Duodenal mucosa (tissue), 2 donors: ENCODE data around the gene EXOG.

Experiments used
- H3K27ac ChIP-seq: one replicate; pipeline ENCODE4 v1.7.0; 2013; ENCODE audit warnings: low read depth, low read length
- H3K27me3 ChIP-seq, 2 donors: one replicate each; pipeline ENCODE4 v1.7.0; 2013; ENCODE audit warnings: low read length in 2 of 2, control low read depth in 1 of 2; ENCODE audit not compliant: insufficient read depth in 2 of 2, control insufficient read depth in 1 of 2
- H3K36me3 ChIP-seq, 2 donors: one replicate each; pipeline ENCODE4 v1.7.0; 2013; ENCODE audit warnings: low read length in 2 of 2, control low read depth in 1 of 2; ENCODE audit not compliant: insufficient read depth in 2 of 2, control insufficient read depth in 1 of 2
- H3K4me1 ChIP-seq, 2 donors: one replicate each; pipeline ENCODE4 v1.7.0; 2013; ENCODE audit warnings: low read length in 2 of 2, control low read depth in 1 of 2; ENCODE audit not compliant: insufficient read depth in 2 of 2, control insufficient read depth in 1 of 2
- H3K4me3 ChIP-seq, 2 donors: one replicate each; pipeline ENCODE4 v1.7.0; 2013; ENCODE audit warnings: low read length in 2 of 2, low read depth in 1 of 2
- H3K9ac ChIP-seq, 2 donors: one replicate each; pipeline ENCODE4 v1.7.0; 2013; ENCODE audit warnings: low read length in 2 of 2, low read depth in 1 of 2
- H3K9me3 ChIP-seq, 2 donors: one replicate each; pipeline ENCODE4 v1.7.0; 2013; ENCODE audit warnings: low read length in 2 of 2, control low read depth in 1 of 2; ENCODE audit not compliant: control insufficient read depth in 1 of 2

The EXOG gene

DNA sequence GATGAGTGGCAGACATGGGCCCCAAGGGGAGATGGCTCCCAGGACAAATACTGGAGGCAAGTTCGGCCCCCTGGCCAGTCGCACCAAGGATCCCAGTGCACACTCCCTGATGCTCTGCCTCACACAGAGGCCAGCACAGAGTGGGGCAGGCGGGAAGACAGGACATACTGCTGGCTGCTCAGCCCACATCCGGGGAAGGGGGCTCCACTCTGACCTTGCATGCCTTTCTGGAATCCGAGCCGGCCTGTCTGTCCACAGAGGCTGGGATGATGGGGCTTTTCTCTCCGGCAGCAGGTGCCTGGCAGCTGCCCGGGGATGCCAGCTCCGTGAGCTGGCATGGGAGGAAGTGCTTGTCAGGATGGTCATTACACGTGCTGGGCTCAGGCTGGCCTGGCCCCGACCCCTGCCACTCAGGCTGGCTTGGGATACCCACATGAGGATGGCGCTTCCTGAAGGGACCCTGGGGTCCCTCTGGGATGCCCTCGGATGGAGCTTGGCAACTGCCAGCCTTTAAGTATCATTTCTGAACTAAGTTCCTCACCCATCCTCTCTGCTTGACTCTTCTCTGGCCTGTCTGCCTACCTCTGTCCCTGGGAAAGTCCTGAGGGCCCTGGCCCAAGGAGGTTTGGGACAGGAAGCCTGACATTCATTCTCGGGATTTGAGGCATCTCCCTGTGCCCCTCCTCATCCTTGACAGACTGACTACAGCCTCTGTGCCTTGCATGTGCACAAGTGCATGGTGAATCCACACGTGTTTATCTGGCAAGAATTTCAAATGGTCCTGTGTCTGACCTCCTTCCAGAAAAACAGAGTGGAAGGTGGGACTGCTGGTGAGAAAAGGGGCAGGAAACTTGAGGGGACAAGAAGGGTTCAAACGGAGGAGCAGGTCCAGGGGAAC lies 46.5 kb downstream of the EXOG start:
- Histone ChIP-seq H3K36me3 (no peaks in the 10 kb centered on the region), H3K4me3 (no peak overlapping the region), H3K27ac (no peak overlapping the region), H3K4me1 (no peaks in the 10 kb centered on the region), H3K9ac (no peak overlapping the region), H3K27me3 (no peaks in the 10 kb centered on the region), H3K9me3 (no peaks in the 10 kb centered on the region)

DNA sequence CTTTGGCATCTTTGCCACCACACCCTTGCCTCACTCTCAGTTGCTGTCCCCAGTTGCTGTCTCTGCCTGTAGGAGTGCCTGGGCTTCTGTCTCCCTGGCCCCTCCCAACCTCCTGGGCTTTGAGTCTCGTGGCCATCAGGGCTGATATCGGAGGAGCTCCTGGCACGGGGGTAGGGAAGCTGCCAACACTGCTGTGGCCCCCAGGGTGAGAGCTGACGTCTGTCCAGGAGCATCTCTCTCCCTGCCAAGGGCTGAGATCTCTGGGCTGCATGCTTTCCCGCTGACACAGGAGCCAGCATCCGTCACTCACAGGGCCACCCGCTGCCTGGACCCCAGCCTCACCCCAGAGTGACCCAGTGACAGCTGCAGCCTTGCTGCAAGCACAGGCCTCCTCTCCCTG lies 47.4 kb downstream of the EXOG start:
- Histone ChIP-seq H3K9me3 (no peaks in the 10 kb centered on the region), H3K36me3 (no peaks in the 10 kb centered on the region), H3K9ac (no peak overlapping the region), H3K27me3 (no peaks in the 10 kb centered on the region), H3K4me3 (no peak overlapping the region), H3K27ac (no peak overlapping the region), H3K4me1 (no peaks in the 10 kb centered on the region)

DNA sequence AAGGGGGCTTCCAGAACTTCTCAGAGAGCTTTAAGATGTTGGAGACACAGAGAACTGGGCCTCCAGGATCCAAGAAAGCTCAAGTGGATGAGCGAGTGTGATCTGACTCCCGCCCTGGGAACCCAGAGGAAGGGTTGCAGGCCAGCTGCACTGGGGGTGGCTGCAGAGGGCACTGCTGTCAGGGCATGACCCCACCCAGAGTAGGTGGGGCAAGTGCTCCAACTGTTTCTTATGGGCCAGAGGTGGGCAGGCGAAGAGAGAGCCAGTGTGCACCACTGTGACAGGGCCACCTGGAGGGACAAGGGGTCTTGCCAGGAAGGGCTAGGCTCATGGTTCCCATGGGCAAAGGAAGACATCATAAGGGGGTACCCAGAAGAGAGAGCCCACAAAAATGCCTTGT lies 48.8 kb downstream of the EXOG start:
- Histone ChIP-seq H3K4me3 (no peak overlapping the region), H3K36me3 (no peaks in the 10 kb centered on the region), H3K27me3 (no peaks in the 10 kb centered on the region), H3K27ac (no peak overlapping the region), H3K4me1 (no peaks in the 10 kb centered on the region), H3K9ac (no peak overlapping the region), H3K9me3 (no peaks in the 10 kb centered on the region)

DNA sequence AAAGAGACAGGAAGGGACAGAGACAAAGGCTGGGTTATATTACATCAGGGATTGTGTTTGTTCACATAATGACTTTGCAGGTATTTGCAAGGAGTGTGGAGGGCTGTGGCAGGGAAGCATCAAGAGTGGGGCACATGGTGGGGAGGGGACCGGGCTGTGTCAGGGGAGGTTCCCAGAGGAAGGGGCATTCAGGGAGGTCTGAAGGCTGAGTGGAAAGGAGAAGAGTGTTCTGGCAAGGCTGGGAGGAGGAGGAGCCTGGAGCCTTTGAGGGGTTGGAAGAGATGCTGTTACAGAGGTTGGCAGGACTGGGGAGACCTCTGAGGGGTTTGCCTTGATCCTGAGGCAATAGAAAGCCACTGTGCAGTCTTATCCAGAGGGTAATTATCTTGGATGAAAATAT lies 49.4 kb downstream of the EXOG start:
- no peak overlapping the region for H3K4me3 ChIP-seq
- H3K27ac ChIP-seq, result no peak overlapping the region
- H3K27me3 ChIP-seq, result no peaks in the 10 kb centered on the region
- no peak overlapping the region for H3K9ac ChIP-seq
- no peaks in the 10 kb centered on the region for H3K36me3 ChIP-seq
- H3K9me3 ChIP-seq, result no peaks in the 10 kb centered on the region
- H3K4me1 ChIP-seq, result no peaks in the 10 kb centered on the region

DNA sequence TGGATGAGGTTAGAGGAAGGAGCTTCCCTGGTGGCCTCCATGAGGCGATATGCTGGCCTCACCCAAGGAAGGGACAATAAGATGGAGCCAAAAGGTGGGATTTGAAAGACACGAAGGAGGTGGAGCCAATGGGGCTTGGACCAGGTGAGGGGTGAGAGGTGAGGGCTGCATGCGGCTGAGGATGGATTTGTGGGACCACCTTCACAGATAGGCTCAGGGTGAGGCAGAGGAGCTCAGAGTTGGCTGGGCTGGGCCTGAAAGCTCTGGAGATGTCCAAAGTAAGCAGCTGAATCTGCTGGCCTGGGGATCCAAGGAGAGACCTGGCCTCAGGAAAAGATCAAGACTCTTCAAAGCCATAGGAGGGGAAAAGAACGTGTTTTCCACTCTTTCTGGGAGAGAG lies 49.8 kb downstream of the EXOG start:
- H3K27me3 ChIP-seq, result no peaks in the 10 kb centered on the region
- H3K36me3 ChIP-seq, result no peaks in the 10 kb centered on the region
- no peaks in the 10 kb centered on the region for H3K4me1 ChIP-seq
- H3K9me3 ChIP-seq, result no peaks in the 10 kb centered on the region
- no peak overlapping the region for H3K27ac ChIP-seq
- H3K4me3 ChIP-seq, result no peak overlapping the region
- H3K9ac ChIP-seq, result no peak overlapping the region

DNA sequence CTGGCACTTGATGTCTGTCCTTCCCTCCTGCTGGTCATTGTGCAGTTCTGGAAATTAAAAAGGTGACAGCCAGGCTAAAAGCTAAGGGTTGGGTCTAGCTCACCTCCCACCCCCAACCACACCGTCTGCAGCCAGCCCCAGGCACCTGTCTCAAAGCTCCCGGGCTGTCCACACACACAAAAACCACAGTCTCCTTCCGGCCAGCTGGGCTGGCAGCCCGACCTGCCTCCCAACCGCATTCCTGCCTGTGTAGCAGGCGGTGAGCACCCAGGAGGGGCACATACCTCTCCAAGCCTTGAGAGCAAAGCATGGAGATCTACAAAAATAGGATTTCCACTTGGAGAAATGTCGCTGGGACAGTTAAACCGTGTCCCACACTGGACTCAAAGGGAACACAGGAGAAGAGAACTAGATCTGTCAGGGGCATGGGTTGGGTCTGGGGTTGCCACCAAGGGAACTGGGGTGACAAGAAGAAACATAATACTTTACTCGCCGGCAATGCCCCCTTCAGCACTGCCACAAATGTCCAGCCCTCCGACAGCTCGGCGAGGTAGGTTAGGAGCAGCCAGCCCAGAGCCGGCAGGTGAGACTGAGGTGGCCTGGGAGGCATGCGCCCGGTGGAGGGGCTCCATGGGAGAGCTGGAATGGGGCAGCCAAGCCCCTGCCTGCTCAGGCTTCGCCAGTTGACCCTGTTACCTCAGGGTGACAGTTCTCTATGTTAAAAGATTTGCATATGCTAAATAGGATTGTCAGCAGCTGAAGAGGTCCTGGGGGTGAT lies 52.2 kb downstream of the EXOG start:
- Histone ChIP-seq H3K27ac (no peak overlapping the region), H3K9ac (no peak overlapping the region)

DNA sequence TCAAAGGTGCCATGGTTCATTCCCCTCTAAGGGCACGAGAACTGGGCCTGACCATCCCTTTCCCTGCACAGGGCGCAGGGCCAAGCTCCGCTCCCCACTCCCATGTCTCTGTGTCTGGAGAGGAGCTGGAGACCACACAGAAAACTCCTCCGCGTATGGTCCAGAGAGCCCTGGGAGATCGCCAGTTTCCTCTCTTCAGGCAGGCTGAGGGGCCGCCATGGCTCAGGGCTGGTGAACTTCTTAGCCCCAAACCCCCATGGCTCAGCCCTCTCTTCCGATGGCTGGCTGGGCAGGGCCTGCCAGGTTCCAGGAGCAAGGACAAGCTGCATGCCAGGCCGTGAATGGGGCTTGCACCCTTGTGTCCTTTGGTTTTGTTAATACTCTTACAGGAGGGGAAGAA lies 52.9 kb downstream of the EXOG start:
- Histone ChIP-seq H3K36me3 (no peaks in the 10 kb centered on the region), H3K9ac (no peak overlapping the region), H3K9me3 (no peaks in the 10 kb centered on the region), H3K27me3 (no peaks in the 10 kb centered on the region), H3K27ac (no peak overlapping the region), H3K4me1 (no peaks in the 10 kb centered on the region), H3K4me3 (no peak overlapping the region)

More for the DNA sequence above, 52.2 kb downstream of the EXOG start:
- no peak overlapping the region for H3K4me3 ChIP-seq
- H3K4me1 ChIP-seq, result no peaks in the 10 kb centered on the region
- no peaks in the 10 kb centered on the region for H3K36me3 ChIP-seq
- no peaks in the 10 kb centered on the region for H3K27me3 ChIP-seq
- H3K9me3 ChIP-seq, result no peaks in the 10 kb centered on the region

DNA sequence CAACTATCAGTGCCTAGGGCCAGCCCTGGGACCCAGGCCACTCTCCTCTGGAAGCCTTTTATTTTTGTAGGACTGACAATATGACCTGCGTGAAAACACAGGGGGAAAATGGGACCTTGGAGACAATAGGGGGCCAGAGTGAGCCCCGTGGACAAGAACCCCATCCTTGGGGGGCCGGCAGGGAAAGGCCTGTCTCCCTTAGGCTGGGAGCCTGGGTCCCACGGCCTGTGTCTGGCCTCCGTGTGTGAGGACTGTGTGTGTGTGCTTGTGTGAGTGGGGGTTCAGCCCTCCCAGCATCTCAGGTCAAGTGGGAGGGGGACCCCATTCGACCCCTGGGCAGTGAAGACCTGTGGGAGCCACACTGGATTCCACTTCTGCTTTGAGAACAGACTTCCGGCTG lies 53.3 kb downstream of the EXOG start:
- Histone ChIP-seq H3K27me3 (no peaks in the 10 kb centered on the region), H3K4me1 (no peaks in the 10 kb centered on the region), H3K27ac (no peak overlapping the region), H3K4me3 (no peak overlapping the region), H3K36me3 (no peaks in the 10 kb centered on the region), H3K9me3 (no peaks in the 10 kb centered on the region), H3K9ac (no peak overlapping the region)

DNA sequence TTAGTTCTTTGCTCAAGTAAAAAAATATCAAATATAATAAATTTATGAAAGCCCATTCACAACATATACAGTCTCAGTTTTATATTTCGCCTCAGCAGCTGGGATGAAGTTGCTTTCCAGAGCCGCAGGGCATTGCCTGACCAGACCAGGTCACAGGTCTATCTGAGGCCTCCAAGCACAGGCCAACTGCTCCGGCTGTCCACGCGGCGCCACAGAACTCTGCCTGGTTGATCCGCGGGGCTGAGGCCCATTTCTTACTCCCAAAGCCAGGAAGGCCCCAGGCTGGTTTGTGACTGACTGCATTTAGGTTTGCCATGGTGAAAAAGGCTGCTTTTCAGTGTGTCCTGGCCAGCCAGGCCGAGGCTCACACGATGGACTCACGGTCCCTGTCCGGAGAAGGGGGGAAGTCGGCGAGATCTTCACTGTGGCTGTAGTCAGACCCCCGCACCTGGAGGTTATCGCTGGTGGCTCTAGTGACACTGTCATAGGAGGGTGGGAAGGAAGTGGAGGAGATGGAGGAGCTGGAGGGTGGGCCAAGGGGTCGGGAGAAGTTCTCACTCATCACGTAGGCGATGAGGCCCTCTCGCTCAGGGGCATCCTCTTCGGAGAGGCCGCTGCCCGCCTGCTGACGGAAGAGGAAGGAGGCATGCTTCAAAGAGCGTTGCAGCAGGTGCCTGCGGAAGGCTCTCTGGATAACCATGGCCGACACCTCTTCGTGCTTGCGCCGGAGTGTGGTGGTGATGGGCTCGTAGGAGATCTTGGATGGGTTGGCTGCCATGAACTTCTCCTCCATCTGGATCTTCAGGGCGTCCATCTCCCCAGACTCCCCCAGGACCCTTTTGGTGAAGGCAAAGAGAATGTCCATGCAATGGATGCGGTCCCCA lies 54.1 kb downstream of the EXOG start:
- Histone ChIP-seq H3K27me3 (no peaks in the 10 kb centered on the region), H3K9ac (no peak overlapping the region), H3K27ac (no peak overlapping the region), H3K4me1 (no peaks in the 10 kb centered on the region), H3K4me3 (no peak overlapping the region), H3K9me3 (no peaks in the 10 kb centered on the region), H3K36me3 (no peaks in the 10 kb centered on the region)
